GM20431 (cell line): ENCODE data around the gene SARDH.
"Not testable (repeated sequence)": the region's sequence is repeated elsewhere in the genome, so short reads cannot be mapped to it uniquely, and the experiment has no call there.

Experiments used
- in situ Hi-C: fragments of 300-500 bp; cut with MseI, MboI; formaldehyde crosslinking; loops from one replicate; pipeline ENCODE4 v1.15.0; 2020; ENCODE audit warnings: low sequenced_read_pairs; ENCODE audit not compliant: unreplicated experiment

The SARDH gene

GRCh38 chr9:133777068-133777791 lies 39.1 kb upstream of the SARDH start:
- in situ Hi-C loops = no loop called here

GRCh38 chr9:133775951-133776905 lies 38.1 kb upstream of the SARDH start:
- in situ Hi-C loops = no loop called here

- in situ Hi-C loops = no loop called here
Observed at GRCh38 chr9:133775291-133775690, 37.1 kb upstream of the SARDH start.

- in situ Hi-C loops = no loop called here
Observed at GRCh38 chr9:133774799-133775198, 36.6 kb upstream of the SARDH start.

GRCh38 chr9:133773889-133774655 lies 35.9 kb upstream of the SARDH start:
- in situ Hi-C loops = no loop called here

GRCh38 chr9:133772581-133772980 lies 34.4 kb upstream of the SARDH start:
- in situ Hi-C loops = no loop called here

- in situ Hi-C loops = no loop called here
Observed at GRCh38 chr9:133771486-133772482, 33.6 kb upstream of the SARDH start.

- in situ Hi-C loops = no loop called here
Observed at GRCh38 chr9:133770076-133770777, 32.1 kb upstream of the SARDH start.

- in situ Hi-C loops = no loop called here
Observed at GRCh38 chr9:133769511-133770075, 31.4 kb upstream of the SARDH start.

- in situ Hi-C loops = no loop called here
Observed at GRCh38 chr9:133768859-133769510, 30.8 kb upstream of the SARDH start.

GRCh38 chr9:133768371-133768858 lies 30.3 kb upstream of the SARDH start:
- in situ Hi-C loops = no loop called here

GRCh38 chr9:133767625-133768024 lies 29.5 kb upstream of the SARDH start:
- in situ Hi-C loops = no loop called here

- in situ Hi-C loops = no loop called here
Observed at GRCh38 chr9:133767008-133767407, 28.9 kb upstream of the SARDH start.

- in situ Hi-C loops = not testable (repeated sequence)
Observed at GRCh38 chr9:133766234-133766633, 28.1 kb upstream of the SARDH start.

- in situ Hi-C loops = no loop called here
Observed at GRCh38 chr9:133763272-133764183, 25.4 kb upstream of the SARDH start.

GRCh38 chr9:133762488-133763271 lies 24.5 kb upstream of the SARDH start:
- in situ Hi-C loops = no loop called here
